Measurements from ENCODE around the gene SEC16A.

GRCh38 chr9:136447173-136447778, 35.6 kb downstream of the SEC16A start:
- TF ChIP-seq GATA2 (IDR thresholded peaks at IDR 0.05; ENCODE audit: low read depth, low read length) (no peak), GATA3 (IDR thresholded peaks at IDR 0.05; ENCODE audit: low read depth, low read length) (no peak)

Data from SH-SY5Y (cell line).